HG02678 (cell line): Measurements from ENCODE around the gene ANK3.

Source experiments
- ATAC-seq: cut with Tn5 transposase; IDR thresholded peaks from one replicate; pipeline ENCODE4 v1.9.1; 2021; ENCODE audit warnings: mild to moderate bottlenecking, moderate library complexity; ENCODE audit not compliant: unreplicated experiment

The ANK3 gene

GRCh38 chr10:60188548-60188947 is 201.1 kb downstream of the ANK3 start:
- no peak for ATAC-seq

- no peak for ATAC-seq
Observed at GRCh38 chr10:60187691-60188090, 202.0 kb downstream of the ANK3 start.

- no peak for ATAC-seq
Observed at GRCh38 chr10:60186315-60187071, 203.2 kb downstream of the ANK3 start.

GRCh38 chr10:60185421-60185820 is 204.3 kb downstream of the ANK3 start:
- no peak for ATAC-seq

- no peak for ATAC-seq
Observed at GRCh38 chr10:60182691-60183090, 207.0 kb downstream of the ANK3 start.

GRCh38 chr10:60176925-60177324 is 212.8 kb downstream of the ANK3 start:
- no peak for ATAC-seq

- no peak for ATAC-seq
Observed at GRCh38 chr10:60175441-60175971, 214.2 kb downstream of the ANK3 start.

GRCh38 chr10:60172363-60172990 is 217.2 kb downstream of the ANK3 start:
- ATAC-seq, result no peak

- no peak for ATAC-seq
Observed at GRCh38 chr10:60171436-60172013, 218.2 kb downstream of the ANK3 start.

GRCh38 chr10:60170250-60170649 is 219.4 kb downstream of the ANK3 start:
- no peak for ATAC-seq

- ATAC-seq, result no peak
Observed at GRCh38 chr10:60169111-60169510, 220.6 kb downstream of the ANK3 start.

GRCh38 chr10:60167050-60167449 is 222.6 kb downstream of the ANK3 start:
- no peak for ATAC-seq

GRCh38 chr10:60163786-60164185 is 225.9 kb downstream of the ANK3 start:
- ATAC-seq, result no peak

GRCh38 chr10:60162631-60163030 is 227.0 kb downstream of the ANK3 start:
- no peak for ATAC-seq

- no peak for ATAC-seq
Observed at GRCh38 chr10:60155943-60156683, 233.6 kb downstream of the ANK3 start.

- no peak for ATAC-seq
Observed at GRCh38 chr10:60155099-60155877, 234.4 kb downstream of the ANK3 start.

- no peak for ATAC-seq
Observed at GRCh38 chr10:60149003-60149402, 240.7 kb downstream of the ANK3 start.

- ATAC-seq, result no peak
Observed at GRCh38 chr10:60148266-60148840, 241.3 kb downstream of the ANK3 start.

GRCh38 chr10:60147576-60148265 is 242.0 kb downstream of the ANK3 start:
- ATAC-seq, result no peak

- ATAC-seq, result no peak
Observed at GRCh38 chr10:60147025-60147424, 242.7 kb downstream of the ANK3 start.
